H9 (cell line): Measurements from ENCODE around the gene TTC28. TPM values are rescaled to one million over a fixed set of nuclear protein-coding genes. Genes with fewer than 3 reads are reported as not detected.

ENCODE experiments used
- DNase-seq: peaks from one replicate; pipeline ENCODE4 v3.0.0-alpha.2; 2017
- H2AFZ ChIP-seq: one replicate; pipeline ENCODE4 v1.6.1; 2013; ENCODE audit warnings: mild to moderate bottlenecking, low read length, control low read depth, moderate library complexity
- H2AK5ac ChIP-seq: 2 replicates; pipeline ENCODE4 v1.6.1; 2013; ENCODE audit warnings: low read length, control low read depth, mixed read lengths; ENCODE audit not compliant: insufficient read length
- H2BK120ac ChIP-seq: one replicate; pipeline ENCODE4 v1.6.1; 2013; ENCODE audit warnings: low read depth, mild to moderate bottlenecking, low read length, control low read depth, inconsistent platforms; ENCODE audit not compliant: poor library complexity, severe bottlenecking
- H2BK12ac ChIP-seq: 2 replicates; pipeline ENCODE4 v1.6.1; 2013; ENCODE audit warnings: low read length, control low read depth, mixed read lengths, low read depth; ENCODE audit not compliant: insufficient read length
- H2BK15ac ChIP-seq: 2 replicates; pipeline ENCODE4 v1.6.1; 2013; ENCODE audit warnings: low read depth, low read length, control low read depth
- H2BK20ac ChIP-seq: one replicate; pipeline ENCODE4 v1.6.1; 2013; ENCODE audit warnings: low read depth, mild to moderate bottlenecking, low read length, control low read depth, inconsistent platforms; ENCODE audit not compliant: poor library complexity, severe bottlenecking
- H2BK5ac ChIP-seq: 2 replicates; pipeline ENCODE4 v1.6.1; 2013; ENCODE audit warnings: low read length, control low read depth, mixed read lengths; ENCODE audit not compliant: insufficient read length
- H3K14ac ChIP-seq: 2 replicates; pipeline ENCODE4 v1.6.1; 2013; ENCODE audit warnings: low read length, control low read depth; ENCODE audit not compliant: insufficient read depth
- H3K18ac ChIP-seq: 2 replicates; pipeline ENCODE4 v1.6.1; 2013; ENCODE audit warnings: low read depth, mild to moderate bottlenecking, mixed read lengths, low read length, control low read depth; ENCODE audit not compliant: insufficient read length
- H3K23ac ChIP-seq: 2 replicates; pipeline ENCODE4 v1.6.1; 2013; ENCODE audit warnings: low read length, control low read depth, mixed read lengths, low read depth; ENCODE audit not compliant: insufficient read length
- H3K23me2 ChIP-seq: 2 replicates; pipeline ENCODE4 v1.6.1; 2013; ENCODE audit warnings: low read depth, mild to moderate bottlenecking, mixed read lengths, low read length, control low read depth; ENCODE audit not compliant: insufficient read length, poor library complexity, severe bottlenecking
- H3K27ac ChIP-seq: 2 replicates; pipeline ENCODE4 v1.5.1; 2013; ENCODE audit warnings: low read length, control low read depth, mixed read lengths, low read depth; ENCODE audit not compliant: insufficient read length
- H3K27me3 ChIP-seq: 2 replicates; pipeline ENCODE4 v1.6.1; 2013; ENCODE audit warnings: low read length, control low read depth, inconsistent platforms; ENCODE audit not compliant: insufficient read depth
- H3K4ac ChIP-seq: 2 replicates; pipeline ENCODE4 v1.6.1; 2013; ENCODE audit warnings: low read depth, mild to moderate bottlenecking, control low read depth, inconsistent platforms, low read length, moderate library complexity
- H3K4me1 ChIP-seq: 2 replicates; pipeline ENCODE4 v1.6.1; 2013; ENCODE audit warnings: low read length, control low read depth, inconsistent platforms; ENCODE audit not compliant: insufficient read depth
- H3K4me2 ChIP-seq: 2 replicates; pipeline ENCODE4 v1.6.1; 2013; ENCODE audit warnings: low read length, control low read depth, mixed read lengths; ENCODE audit not compliant: insufficient read length, insufficient read depth
- H3K56ac ChIP-seq: 2 replicates; pipeline ENCODE4 v1.6.1; 2013; ENCODE audit warnings: low read depth, mild to moderate bottlenecking, mixed read lengths, low read length, control low read depth; ENCODE audit not compliant: insufficient read length
- H3K79me1 ChIP-seq: 2 replicates; pipeline ENCODE4 v1.6.1; 2013; ENCODE audit warnings: low read depth, mild to moderate bottlenecking, moderate library complexity, low read length, control low read depth, inconsistent platforms; ENCODE audit not compliant: insufficient read depth, poor library complexity, severe bottlenecking
- H3K79me2 ChIP-seq: 2 replicates; pipeline ENCODE4 v1.6.1; 2013; ENCODE audit warnings: low read length, control low read depth, inconsistent platforms; ENCODE audit not compliant: insufficient read depth
- H3K9ac ChIP-seq: 2 replicates; pipeline ENCODE4 v1.6.1; 2013; ENCODE audit warnings: low read length, control low read depth, mixed read lengths; ENCODE audit not compliant: insufficient read length; ENCODE audit errors: extremely low read depth
- H3K9me3 ChIP-seq: one replicate; pipeline ENCODE4 v1.6.1; 2013; ENCODE audit warnings: low read depth, low read length, inconsistent platforms; ENCODE audit not compliant: control insufficient read depth
- H3T11ph ChIP-seq: one replicate; pipeline ENCODE4 v1.6.1; 2013; ENCODE audit warnings: mild to moderate bottlenecking, low read length, control low read depth, inconsistent platforms
- H4K20me1 ChIP-seq: one replicate; pipeline ENCODE4 v1.6.1; 2013; ENCODE audit not compliant: control insufficient read depth, insufficient read length, insufficient read depth
- H4K5ac ChIP-seq: 2 replicates; pipeline ENCODE4 v1.6.1; 2013; ENCODE audit warnings: low read depth, mild to moderate bottlenecking, mixed read lengths, low read length, control low read depth; ENCODE audit not compliant: insufficient read length
- H4K8ac ChIP-seq: replicated peaks from 2 replicates; pipeline ENCODE4 v1.6.1; 2013; ENCODE audit warnings: low read length, control low read depth, mixed read lengths, low read depth; ENCODE audit not compliant: insufficient read length
- H4K91ac ChIP-seq: 2 replicates; pipeline ENCODE4 v1.6.1; 2013; ENCODE audit warnings: low read depth, mild to moderate bottlenecking, moderate library complexity, mixed read lengths, low read length, control low read depth; ENCODE audit not compliant: insufficient read length
- H3K27ac Mint-ChIP-seq, 3 experiments: 2 replicates in 2 of 3; 3 replicates in 1 of 3; pipeline ENCODE4 v1.8.0; 2020 to 2021; ENCODE audit warnings: mixed read lengths in 3 of 3, mild to moderate bottlenecking in 1 of 3, moderate library complexity in 1 of 3
- H3K27me3 Mint-ChIP-seq: 2 replicates; pipeline ENCODE4 v1.8.0; 2021; ENCODE audit warnings: low read depth, mild to moderate bottlenecking, moderate library complexity, mixed read lengths
- H3K36me3 Mint-ChIP-seq, 3 experiments: 2 replicates in 2 of 3; 3 replicates in 1 of 3; pipeline ENCODE4 v1.8.0; 2020 to 2021; ENCODE audit warnings: low read depth in 3 of 3, mixed read lengths in 3 of 3; ENCODE audit not compliant: insufficient read depth in 1 of 3
- H3K4me1 Mint-ChIP-seq, 2 experiments: 2 replicates each; pipeline ENCODE4 v1.8.0; 2020; ENCODE audit warnings: mixed read lengths in 2 of 2
- H3K4me3 Mint-ChIP-seq, 2 experiments: 2 replicates in 1 of 2; 3 replicates in 1 of 2; pipeline ENCODE4 v1.8.0; 2020 to 2021; ENCODE audit warnings: mild to moderate bottlenecking in 2 of 2, mixed read lengths in 2 of 2, moderate library complexity in 1 of 2
- H3K9me3 Mint-ChIP-seq, 2 experiments: 2 replicates in 1 of 2; 3 replicates in 1 of 2; pipeline ENCODE4 v1.8.0; 2020; ENCODE audit warnings: mild to moderate bottlenecking in 2 of 2, mixed read lengths in 2 of 2, moderate library complexity in 1 of 2
- WGBS: extraction: QIAGEN DNeasy Blood & Tissue Kit; methylation state at CpG from one replicate; pipeline ENCODE4 v1.1.7; 2013; ENCODE audit warnings: missing lambda C conversion rate, low lambda C conversion rate, mixed read lengths; ENCODE audit not compliant: insufficient read length; ENCODE audit errors: extremely low coverage; 5-methylcytosine and 5-hydroxymethylcytosine counted together
- total RNA-seq: library from RNA; stranded (reverse); gene quantifications from 2 replicates; pipeline ENCODE4 v1.2.1, GENCODE V29; 2021
- TF ChIP-seq, protein P1 (sequence below): fragments of 200-600 bp; sonication (generic); conservative IDR thresholded peaks from 3 replicates; pipeline ENCODE4 v1.8.0; 2021; ENCODE audit warnings: antibody characterized with exemption, mild to moderate bottlenecking

The TTC28 gene
- total RNA-seq, 1 experiment from 2014 or later: 13.6 TPM

- Mint-ChIP-seq H3K27me3 (no peaks in the 10 kb centered on the region), H3K4me3 (no peak overlapping the region; a peak in 1 of 5 replicates), H3K4me1 (peaks cover 25 to 29% of the 10 kb centered on the region in 2 experiments), H3K9me3 (peaks cover 8 to 11% of the 10 kb centered on the region in 2 experiments; a peak in 4 of 5 replicates), H3K27ac (peak overlapping the region in 2 of 3 experiments; percentile 21 to 39; a peak in 3 of 7 replicates), H3K36me3 (peaks cover 7 to 22% (median 16%) of the 10 kb centered on the region in 3 experiments; a peak in 6 of 7 replicates)
- Histone ChIP-seq H3K56ac (no peak overlapping the region), H2BK12ac (no peak overlapping the region), H4K5ac (no peak overlapping the region), H2BK120ac (no peak overlapping the region), H3K4me2 (no peak overlapping the region), H4K8ac (no peak overlapping the region), H3K4me1 (peaks cover 8% of the 10 kb centered on the region), H3K27me3 (no peaks in the 10 kb centered on the region), H3K18ac (no peak overlapping the region), H3T11ph (no peak overlapping the region), H3K9me3 (no peaks in the 10 kb centered on the region), H4K20me1 (no peaks in the 10 kb centered on the region), H3K79me1 (no peaks in the 10 kb centered on the region), H3K23me2 (no peaks in the 10 kb centered on the region), H3K9ac (no peak overlapping the region), H2AK5ac (no peak overlapping the region), H3K14ac (no peak overlapping the region), H3K79me2 (no peaks in the 10 kb centered on the region), H4K91ac (no peak overlapping the region), H2BK15ac (no peak overlapping the region), H3K4ac (no peak overlapping the region), H3K23ac (no peak overlapping the region), H2AFZ (no peak overlapping the region), H2BK5ac (no peak overlapping the region), H2BK20ac (no peak overlapping the region), H3K27ac (no peak overlapping the region)
- TF ChIP-seq, protein P1, sequence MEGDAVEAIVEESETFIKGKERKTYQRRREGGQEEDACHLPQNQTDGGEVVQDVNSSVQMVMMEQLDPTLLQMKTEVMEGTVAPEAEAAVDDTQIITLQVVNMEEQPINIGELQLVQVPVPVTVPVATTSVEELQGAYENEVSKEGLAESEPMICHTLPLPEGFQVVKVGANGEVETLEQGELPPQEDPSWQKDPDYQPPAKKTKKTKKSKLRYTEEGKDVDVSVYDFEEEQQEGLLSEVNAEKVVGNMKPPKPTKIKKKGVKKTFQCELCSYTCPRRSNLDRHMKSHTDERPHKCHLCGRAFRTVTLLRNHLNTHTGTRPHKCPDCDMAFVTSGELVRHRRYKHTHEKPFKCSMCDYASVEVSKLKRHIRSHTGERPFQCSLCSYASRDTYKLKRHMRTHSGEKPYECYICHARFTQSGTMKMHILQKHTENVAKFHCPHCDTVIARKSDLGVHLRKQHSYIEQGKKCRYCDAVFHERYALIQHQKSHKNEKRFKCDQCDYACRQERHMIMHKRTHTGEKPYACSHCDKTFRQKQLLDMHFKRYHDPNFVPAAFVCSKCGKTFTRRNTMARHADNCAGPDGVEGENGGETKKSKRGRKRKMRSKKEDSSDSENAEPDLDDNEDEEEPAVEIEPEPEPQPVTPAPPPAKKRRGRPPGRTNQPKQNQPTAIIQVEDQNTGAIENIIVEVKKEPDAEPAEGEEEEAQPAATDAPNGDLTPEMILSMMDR: no peak
- WGBS: no CpG with 5 or more reads among the region's 3 CpGs
- peak; percentile 34 for DNase-seq
These were observed 542.6 kb downstream of the TTC28 start for GRCh38 chr22:28137036-28137435.
